NCI-H1048 (cell line): Measurements from ENCODE around the gene FAM13A.
"Not testable (repeated sequence)": the region's sequence is repeated elsewhere in the genome, so short reads cannot be mapped to it uniquely, and the experiment has no call there.

ENCODE experiments used
- DNase-seq: peaks from one replicate; lab custom pipeline; 2025; lab: John Stamatoyannopoulos, UW

Gene FAM13A

GRCh38 chr4:88897180-88897579, 159.8 kb downstream of the FAM13A start:
- DNase-seq: no peak

- DNase-seq: no peak
Measured at GRCh38 chr4:88893961-88894360, 163.0 kb downstream of the FAM13A start.

GRCh38 chr4:88892646-88893045, 164.3 kb downstream of the FAM13A start:
- DNase-seq: no peak

- DNase-seq: no peak
Measured at GRCh38 chr4:88891636-88892035, 165.3 kb downstream of the FAM13A start.

- DNase-seq: not testable (repeated sequence)
Measured at GRCh38 chr4:88887409-88887808, 169.6 kb downstream of the FAM13A start.

- no peak for DNase-seq
Measured at GRCh38 chr4:88881227-88881569, 175.8 kb downstream of the FAM13A start.

- no peak for DNase-seq
Measured at GRCh38 chr4:88880501-88881226, 176.3 kb downstream of the FAM13A start.

GRCh38 chr4:88879991-88880390, 177.0 kb downstream of the FAM13A start:
- no peak for DNase-seq

- DNase-seq: no peak
Measured at GRCh38 chr4:88878642-88879041, 178.3 kb downstream of the FAM13A start.

GRCh38 chr4:88870428-88870827, 186.6 kb downstream of the FAM13A start:
- no peak for DNase-seq

- no peak for DNase-seq
Measured at GRCh38 chr4:88868510-88868909, 188.5 kb downstream of the FAM13A start.

GRCh38 chr4:88866862-88867550, 190.0 kb downstream of the FAM13A start:
- DNase-seq: no peak

GRCh38 chr4:88865466-88865865, 191.5 kb downstream of the FAM13A start:
- no peak for DNase-seq

GRCh38 chr4:88865046-88865445, 191.9 kb downstream of the FAM13A start:
- no peak for DNase-seq

GRCh38 chr4:88860586-88860985, 196.4 kb downstream of the FAM13A start:
- no peak for DNase-seq

GRCh38 chr4:88859191-88859812, 197.7 kb downstream of the FAM13A start:
- no peak for DNase-seq

- DNase-seq: no peak
Measured at GRCh38 chr4:88858752-88859151, 198.2 kb downstream of the FAM13A start.

GRCh38 chr4:88857588-88857987, 199.4 kb downstream of the FAM13A start:
- no peak for DNase-seq

- no peak for DNase-seq
Measured at GRCh38 chr4:88854481-88854880, 202.5 kb downstream of the FAM13A start.

- DNase-seq: not testable (repeated sequence)
Measured at GRCh38 chr4:88853583-88853982, 203.4 kb downstream of the FAM13A start.

GRCh38 chr4:88846206-88846790, 210.7 kb downstream of the FAM13A start:
- no peak for DNase-seq

GRCh38 chr4:88843067-88843685, 213.8 kb downstream of the FAM13A start:
- DNase-seq: no peak
